Tibial nerve (tissue), 4 donors: ENCODE results near the gene ZBTB17. TPM values are rescaled to one million over a fixed set of nuclear protein-coding genes. Genes with fewer than 3 reads are reported as not detected.

Experiments
- DNase-seq, 2 donors: peaks; one replicate each; pipeline ENCODE4 v3.0.0-alpha.2; 2019; ENCODE audit warnings: low spot score in 2 of 2
- H3K27ac ChIP-seq, 4 donors: fragments of 200-600 bp; sonication (generic) in 3 of 4; one replicate each; pipeline ENCODE4 v1.5.1; 2017 to 2019; ENCODE audit warnings: mild to moderate bottlenecking in 1 of 4
- H3K27me3 ChIP-seq, 2 donors: fragments of 200-600 bp; sonication (generic) in 1 of 2; one replicate each; pipeline versions ENCODE4 v1.5.1 to v1.6.0; 2017 to 2019
- H3K36me3 ChIP-seq, 3 donors: fragments of 200-600 bp; sonication (generic); one replicate each; pipeline ENCODE4 v1.5.1; 2018 to 2019
- H3K4me1 ChIP-seq, 4 donors: fragments of 200-600 bp; sonication (generic) in 3 of 4; one replicate each; pipeline ENCODE4 v1.5.1; 2017 to 2019
- H3K4me3 ChIP-seq, 4 donors: fragments of 200-600 bp; sonication (generic) in 3 of 4; one replicate each; pipeline ENCODE4 v1.5.1; 2017 to 2019; ENCODE audit warnings: mild to moderate bottlenecking in 1 of 4, moderate library complexity in 1 of 4
- H3K9me3 ChIP-seq, 4 donors: fragments of 200-600 bp; sonication (generic) in 3 of 4; one replicate each; pipeline ENCODE4 v1.5.1; 2017 to 2019
- CTCF ChIP-seq, 5 experiments: fragments of 200-600 bp in 3 of 5; fragments of 450-650 bp in 2 of 5; sonication (generic) in 3 of 5; IDR thresholded peaks; one replicate each; pipeline ENCODE4 v1.5.1; 2016 to 2019; ENCODE audit warnings: antibody characterized with exemption in 5 of 5, mild to moderate bottlenecking in 3 of 5, moderate library complexity in 2 of 5
- EP300 ChIP-seq, 2 donors: sonication (generic); formaldehyde crosslinking; IDR thresholded peaks; one replicate each; pipeline ENCODE4 v1.6.1; 2017; ENCODE audit warnings: antibody characterized with exemption in 2 of 2, mild to moderate bottlenecking in 1 of 2
- POLR2A ChIP-seq, 2 donors: fragments of 450-650 bp; IDR thresholded peaks; one replicate each; pipeline ENCODE4 v1.6.1; 2017; ENCODE audit warnings: antibody characterized with exemption in 2 of 2, mild to moderate bottlenecking in 2 of 2, moderate library complexity in 2 of 2
- WGBS, 2 donors: methylation state at CpG; one replicate each; pipeline ENCODE4 v1.1.5; 2018; 5-methylcytosine and 5-hydroxymethylcytosine counted together
- total RNA-seq, 4 donors: library from RNA; depleted of rRNA; stranded (reverse); fragments of >200 nt; gene quantifications; one replicate each; pipeline ENCODE4 v1.1.0, GENCODE V29; 2016

The ZBTB17 gene
- total RNA-seq, 4 donors from 2014 or later: 34.5 to 85.2 (median 52.4) TPM

GRCh38 chr1:15943328-15943991 lies 32.4 kb downstream of the ZBTB17 start:
- no peaks in the 10 kb centered on the region for H3K27me3 ChIP-seq
- 92 to 95% methylated on average over 19 to 26 of the region's 33 CpGs for WGBS, 2 donors
- DNase-seq: no peak
- peaks cover 0 to 21% (median 7%) of the 10 kb centered on the region in 4 donors for H3K4me1 ChIP-seq
- TF ChIP-seq POLR2A (IDR thresholded peaks at IDR 0.05): no peak
- no peak overlapping the region for H3K27ac ChIP-seq
- no peaks in the 10 kb centered on the region for H3K9me3 ChIP-seq
- H3K36me3 ChIP-seq: peaks cover 0 to 100% (median 27%) of the 10 kb centered on the region in 3 donors
- no peak overlapping the region for H3K4me3 ChIP-seq

- peaks cover 0 to 100% (median 27%) of the 10 kb centered on the region in 3 donors for H3K36me3 ChIP-seq
- no peak overlapping the region for H3K4me3 ChIP-seq
- peaks cover 0 to 14% (median under 1%) of the 10 kb centered on the region in 4 donors for H3K4me1 ChIP-seq
- H3K27ac ChIP-seq: peak overlapping the region in 1 of 4 donors; percentile 15
- H3K27me3 ChIP-seq: no peaks in the 10 kb centered on the region
- 64 to 71% methylated on average over 16 to 18 of the region's 18 CpGs for WGBS, 2 donors
- TF ChIP-seq CTCF (IDR thresholded peaks at IDR 0.05): no peak
- no peak for TF ChIP-seq EP300 (IDR thresholded peaks at IDR 0.05)
- no peak for TF ChIP-seq POLR2A (IDR thresholded peaks at IDR 0.05)
- DNase-seq: no peak
- no peaks in the 10 kb centered on the region for H3K9me3 ChIP-seq
Measured at GRCh38 chr1:15942661-15943327, 33.1 kb downstream of the ZBTB17 start.

GRCh38 chr1:15941899-15942660 lies 33.8 kb downstream of the ZBTB17 start:
- 87 to 88% methylated on average over 24 to 28 of the region's 32 CpGs for WGBS, 2 donors
- Histone ChIP-seq H3K4me3 (no peak overlapping the region), H3K36me3 (peaks cover 0 to 100% (median 27%) of the 10 kb centered on the region in 3 donors), H3K27me3 (no peaks in the 10 kb centered on the region), H3K9me3 (no peaks in the 10 kb centered on the region), H3K4me1 (peaks cover 0 to 13% (median 0%) of the 10 kb centered on the region in 4 donors), H3K27ac (no peak overlapping the region)
- DNase-seq: no peak
- no peak for TF ChIP-seq CTCF (IDR thresholded peaks at IDR 0.05)

- H3K36me3 ChIP-seq: peaks cover 0 to 100% (median 34%) of the 10 kb centered on the region in 3 donors
- H3K27ac ChIP-seq: peak overlapping the region in 1 of 4 donors; percentile 3
- DNase-seq: no peak
Measured at GRCh38 chr1:15941044-15941840, 34.7 kb downstream of the ZBTB17 start.

More at GRCh38 chr1:15941044-15941840, 34.7 kb downstream of the ZBTB17 start:
- peaks cover 0 to 13% (median 0%) of the 10 kb centered on the region in 4 donors for H3K4me1 ChIP-seq
- H3K9me3 ChIP-seq: no peaks in the 10 kb centered on the region
- no peaks in the 10 kb centered on the region for H3K27me3 ChIP-seq
- 82 to 87% methylated on average over 8 to 12 of the region's 13 CpGs for WGBS, 2 donors
- no peak overlapping the region for H3K4me3 ChIP-seq
- TF ChIP-seq EP300 (IDR thresholded peaks at IDR 0.05) (no peak), POLR2A (IDR thresholded peaks at IDR 0.05) (no peak), CTCF (IDR thresholded peaks at IDR 0.05) (no peak)
